ENCODE results near the gene HEMK1.

The HEMK1 gene

GRCh38 chr3:50574444-50574831 is 5.1 kb downstream of the HEMK1 start:
- no peak for DNase-seq (ENCODE audit: low read depth in 2 of 2)

- no peak for DNase-seq (ENCODE audit: low read depth in 2 of 2)
Observed at GRCh38 chr3:50575372-50575771, 6.0 kb downstream of the HEMK1 start.

GRCh38 chr3:50577348-50577747 is 8.0 kb downstream of the HEMK1 start:
- no peak for DNase-seq (ENCODE audit: low read depth in 2 of 2)

- DNase-seq (ENCODE audit: low read depth in 2 of 2): no peak
Observed at GRCh38 chr3:50580683-50581458, 11.5 kb downstream of the HEMK1 start.

- no peak for DNase-seq (ENCODE audit: low read depth in 2 of 2)
Observed at GRCh38 chr3:50581459-50581842, 12.1 kb downstream of the HEMK1 start.

GRCh38 chr3:50582083-50582482 is 12.8 kb downstream of the HEMK1 start:
- DNase-seq (ENCODE audit: low read depth in 2 of 2): no peak

DNA sequence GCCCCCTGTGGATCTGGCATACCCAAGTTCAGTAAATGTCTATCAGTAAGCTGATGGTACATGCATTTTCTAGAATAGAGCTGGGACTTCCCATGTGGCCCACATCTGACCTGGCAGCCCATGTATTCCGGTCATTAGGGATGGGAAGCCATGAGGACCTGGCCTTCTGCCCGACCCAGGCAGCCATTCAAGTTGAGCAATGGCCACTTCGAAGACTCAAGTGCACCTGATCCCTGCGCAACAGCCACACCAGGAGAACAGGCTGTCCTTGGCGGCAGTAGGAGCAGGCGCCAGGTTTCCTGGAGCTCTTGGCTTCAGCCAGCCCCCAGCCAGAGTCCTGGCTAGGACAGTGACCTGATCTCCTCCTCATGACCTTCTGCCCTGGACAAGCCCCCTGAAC is 14.6 kb downstream of the HEMK1 start:
- DNase-seq (ENCODE audit: low read depth in 2 of 2): no peak

DNA sequence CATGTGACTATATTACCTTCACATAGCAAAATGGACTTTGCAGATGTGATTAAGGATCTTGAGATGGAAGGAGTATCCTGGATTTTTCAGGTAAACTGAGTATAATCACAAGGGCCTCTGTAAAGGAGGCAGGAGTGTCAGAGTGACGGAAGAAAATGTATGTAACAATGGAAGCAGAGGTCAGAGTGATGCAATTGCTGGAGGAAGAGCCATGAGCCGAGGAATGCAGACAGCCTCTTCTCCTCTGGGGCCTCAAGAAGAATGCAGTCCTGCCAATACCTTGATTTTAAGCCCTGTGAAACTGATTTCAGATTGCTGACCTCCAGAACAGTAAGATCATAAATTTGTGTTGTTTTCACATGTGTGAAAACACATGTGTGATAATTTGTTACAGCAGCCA is 15.1 kb downstream of the HEMK1 start:
- no peak for DNase-seq (ENCODE audit: low read depth in 2 of 2)

- DNase-seq (ENCODE audit: low read depth in 2 of 2): no peak
Observed at GRCh38 chr3:50585919-50586762, 16.8 kb downstream of the HEMK1 start.

DNA sequence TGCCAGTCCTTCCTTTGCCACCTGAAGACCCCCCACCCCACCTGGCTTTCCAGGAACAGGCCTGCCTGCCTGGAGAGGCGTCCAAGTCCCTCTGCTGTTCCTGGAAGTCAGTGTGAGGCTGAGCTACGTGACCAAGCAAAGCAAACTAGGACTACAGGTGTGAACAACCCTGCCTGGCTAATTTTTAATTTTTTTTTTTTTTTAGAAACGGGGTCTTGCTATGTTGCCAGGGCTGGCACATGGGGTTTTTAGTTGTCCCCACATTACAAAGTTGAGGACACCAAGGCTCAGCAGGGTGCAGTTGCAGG is 17.4 kb downstream of the HEMK1 start:
- DNase-seq (ENCODE audit: low read depth in 2 of 2): no peak

GRCh38 chr3:50587373-50587772 is 18.1 kb downstream of the HEMK1 start:
- no peak for DNase-seq (ENCODE audit: low read depth in 2 of 2)

DNA sequence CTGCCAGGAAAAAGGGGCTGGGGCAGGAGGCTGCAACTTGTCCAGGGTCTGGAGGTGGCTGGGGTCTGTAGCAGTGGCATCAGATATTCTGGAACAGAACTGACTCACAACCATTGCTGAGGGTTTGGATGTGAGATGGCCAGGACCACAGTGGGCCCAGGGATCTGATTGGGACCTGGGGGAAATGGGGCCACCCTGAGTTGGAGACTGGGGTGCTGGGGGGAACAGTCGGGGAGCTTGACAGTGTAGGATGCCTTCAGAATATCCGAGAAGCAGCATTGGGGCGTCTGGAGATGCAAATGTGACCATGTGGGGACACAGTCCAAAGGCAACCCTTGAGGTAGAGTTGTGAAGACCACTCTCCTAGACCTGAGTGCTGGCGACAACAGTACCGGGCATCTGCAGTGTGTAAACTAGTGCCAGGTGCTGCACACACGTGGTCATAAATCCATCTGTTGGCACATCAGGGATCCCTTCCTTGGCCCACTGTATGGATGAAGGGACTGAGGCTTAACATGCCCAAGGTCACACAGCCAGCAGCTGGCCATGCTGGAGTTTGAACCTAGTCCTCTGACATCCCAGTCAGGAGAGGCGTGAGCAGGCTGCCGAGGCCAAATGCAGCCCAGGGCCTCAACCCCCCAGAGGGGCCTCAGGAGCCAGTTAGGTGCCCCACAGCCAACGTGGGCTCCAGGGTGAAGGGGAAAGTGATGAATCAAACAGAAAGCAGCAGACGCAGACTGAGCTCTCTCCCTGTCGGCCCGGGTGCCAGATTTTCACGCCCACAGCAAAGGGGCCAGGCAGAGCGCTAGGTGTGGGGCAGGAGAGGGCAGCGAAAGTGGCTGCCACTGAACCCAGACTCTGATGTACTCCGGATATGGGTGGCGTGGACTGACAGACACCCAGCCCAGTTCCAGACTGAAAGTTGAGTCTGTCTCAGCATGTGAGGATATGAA is 18.8 kb downstream of the HEMK1 start:
- DNase-seq (ENCODE audit: low read depth in 2 of 2): peak; percentile 68 to 75

- DNase-seq (ENCODE audit: low read depth in 2 of 2): no peak
Observed at GRCh38 chr3:50588759-50589433, 19.6 kb downstream of the HEMK1 start.

DNA sequence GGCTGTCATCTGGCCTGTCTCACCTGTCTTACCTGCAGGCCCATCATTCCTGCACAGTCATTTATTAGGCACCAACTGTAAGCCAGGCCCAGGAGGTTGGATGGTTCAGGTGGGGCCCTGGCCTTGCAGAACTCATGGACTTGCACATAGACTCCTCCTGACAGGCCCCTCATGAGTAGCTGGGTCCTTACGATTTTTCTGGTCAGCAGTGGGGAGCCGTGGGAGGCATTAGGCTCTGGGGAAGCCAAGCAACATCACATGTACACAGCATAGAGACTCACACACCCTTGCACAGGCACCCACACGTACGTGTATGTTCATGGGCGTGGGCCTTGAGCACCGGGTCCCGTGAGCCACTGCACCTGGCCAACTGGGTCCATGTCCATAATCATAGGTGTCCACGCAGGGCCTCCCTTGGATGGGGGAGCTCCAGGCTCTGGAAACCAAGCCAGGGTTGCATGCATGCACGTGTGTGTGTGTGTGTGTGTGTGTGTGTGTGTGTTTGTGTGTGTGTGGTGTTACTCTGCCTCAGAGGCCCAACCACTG is 21.9 kb downstream of the HEMK1 start:
- DNase-seq (ENCODE audit: low read depth in 2 of 2): no peak

- no peak for DNase-seq (ENCODE audit: low read depth in 2 of 2)
Observed at GRCh38 chr3:50592568-50592967, 23.2 kb downstream of the HEMK1 start.

DNA sequence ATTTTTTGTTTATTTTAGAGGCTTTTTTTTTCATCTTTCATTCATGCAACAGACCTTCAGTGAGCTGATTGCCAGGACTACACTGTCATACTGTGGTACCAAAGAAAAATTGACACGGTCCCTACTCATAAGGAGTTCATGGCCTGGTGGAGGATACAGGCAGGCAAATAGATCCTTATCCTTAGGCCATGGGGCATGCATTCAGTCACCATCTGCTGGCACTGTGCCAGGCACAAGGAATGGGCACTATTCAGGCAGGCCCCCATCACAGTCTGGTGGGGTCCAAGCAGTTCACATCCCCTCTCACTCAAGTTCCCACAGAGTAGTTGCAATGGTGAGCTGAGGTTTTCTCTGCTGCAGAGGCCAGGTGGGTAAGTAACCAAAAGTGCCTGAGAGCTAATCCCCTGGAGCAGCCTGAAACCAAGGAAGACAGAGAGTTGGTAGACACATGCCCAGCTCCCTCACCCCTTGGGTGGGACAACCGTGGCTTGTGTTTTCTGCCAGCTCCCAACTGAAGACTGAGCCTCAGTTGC is 25.0 kb downstream of the HEMK1 start:
- DNase-seq (ENCODE audit: low read depth in 2 of 2): no peak

DNA sequence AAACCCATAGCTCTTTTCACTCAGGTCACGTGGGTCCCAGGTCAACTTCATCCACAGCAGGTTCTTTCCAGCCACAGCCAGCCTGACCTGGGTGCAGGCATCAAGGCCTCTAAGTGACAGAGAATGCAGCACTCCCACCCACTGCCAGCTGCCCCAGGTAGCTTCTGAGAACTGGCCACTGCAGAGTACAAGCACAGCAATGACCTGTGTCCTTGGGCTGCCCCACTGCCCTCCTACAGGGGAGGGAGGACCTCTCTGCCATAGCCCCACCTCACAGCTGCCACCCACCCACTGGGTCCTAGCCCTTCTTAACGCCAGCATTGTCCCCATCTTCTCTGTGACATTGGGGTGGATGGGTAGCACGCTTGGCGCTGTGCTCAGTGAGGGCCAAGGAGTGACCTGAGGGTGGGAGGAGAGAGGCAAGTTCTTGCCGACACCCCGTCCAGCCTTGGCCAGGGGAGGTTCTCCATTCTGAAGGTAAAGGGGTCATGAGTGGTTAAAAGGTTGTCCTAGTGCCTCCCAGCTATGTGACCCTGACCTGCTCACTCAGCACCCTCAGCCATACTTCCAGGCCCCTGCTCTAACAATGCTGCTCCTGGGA is 29.9 kb downstream of the HEMK1 start:
- DNase-seq (ENCODE audit: low read depth in 2 of 2): no peak

DNA sequence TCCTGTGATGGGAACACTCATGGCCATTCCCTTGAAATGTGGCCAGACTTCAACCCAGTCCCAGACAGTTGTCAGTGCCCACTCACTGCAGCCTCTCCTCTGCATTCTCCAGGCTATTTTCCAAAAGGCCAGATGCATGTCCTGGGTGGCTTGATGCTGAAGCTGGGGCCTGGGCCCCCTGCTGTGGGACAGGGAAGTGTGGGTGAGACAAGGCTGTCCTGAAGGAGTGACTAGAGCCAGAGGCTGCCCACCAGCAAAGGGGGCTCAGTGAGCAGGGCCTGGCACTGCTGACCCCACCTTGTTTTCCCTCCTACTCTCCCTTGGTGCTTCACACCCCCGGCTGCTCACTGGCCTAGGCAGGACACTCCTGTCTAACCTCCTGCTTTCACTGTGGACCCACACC is 30.4 kb downstream of the HEMK1 start:
- no peak for DNase-seq (ENCODE audit: low read depth in 2 of 2)

GRCh38 chr3:50600141-50600753 is 30.9 kb downstream of the HEMK1 start:
- DNase-seq (ENCODE audit: low read depth in 2 of 2): no peak
